Measurements from ENCODE around the gene FAM117B.
"Not testable (repeated sequence)": the region's sequence is repeated elsewhere in the genome, so short reads cannot be mapped to it uniquely, and the experiment has no call there.

FAM117B gene

DNA sequence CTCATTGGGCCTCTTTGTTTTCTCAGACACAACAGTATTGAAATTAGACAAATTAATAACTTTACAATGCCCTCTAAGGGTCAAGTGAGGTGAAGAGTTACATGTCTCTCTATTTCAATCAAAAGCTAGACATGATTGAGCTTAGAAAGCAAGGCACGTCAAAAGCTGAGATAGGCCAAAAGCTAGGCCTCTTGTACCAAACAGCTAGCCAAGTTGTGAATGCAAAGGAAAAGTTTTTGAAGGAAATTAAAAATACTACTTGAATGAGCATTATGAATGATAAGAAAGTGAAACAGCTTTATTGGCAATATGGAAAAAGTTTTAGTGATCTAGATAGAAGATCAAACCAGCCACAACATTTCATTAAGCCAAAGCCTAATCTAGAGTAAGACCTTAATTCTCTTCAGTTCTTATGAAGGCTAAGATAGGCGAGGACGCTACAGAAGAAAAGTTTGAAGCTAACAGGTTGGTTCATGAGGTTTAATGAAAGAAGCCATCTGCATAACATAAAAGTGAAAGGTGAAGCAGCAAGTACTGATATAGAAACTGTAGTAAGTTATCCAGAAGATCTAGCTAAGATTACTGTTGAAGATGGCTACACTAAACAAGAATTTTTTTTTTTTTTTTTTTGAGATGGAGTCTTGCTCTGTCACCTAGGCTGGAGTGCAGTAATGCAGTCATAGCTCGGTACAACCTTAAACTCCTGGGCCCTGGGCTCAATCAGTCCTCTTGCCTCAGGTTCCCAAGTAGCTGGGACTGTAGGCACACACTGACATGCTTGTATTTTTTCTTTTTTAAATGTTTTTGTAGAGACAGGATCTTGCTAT, 65.5 kb downstream of the FAM117B start:
- H3K4me3 ChIP-seq (IDR thresholded peaks at IDR 0.05; ENCODE audit: insufficient read depth, low read depth, low read length): no peak overlapping the region
- no peaks in the 10 kb centered on the region for H4K20me1 ChIP-seq (ENCODE audit: insufficient read depth)
- H3K27me3 ChIP-seq (ENCODE audit: insufficient read depth, low read depth): no peaks in the 10 kb centered on the region
- no peaks in the 10 kb centered on the region for H3K4me1 ChIP-seq (ENCODE audit: low read depth, poor library complexity, severe bottlenecking)
- H2AFZ ChIP-seq (ENCODE audit: low read depth): no peak overlapping the region
- TF ChIP-seq, protein P1, sequence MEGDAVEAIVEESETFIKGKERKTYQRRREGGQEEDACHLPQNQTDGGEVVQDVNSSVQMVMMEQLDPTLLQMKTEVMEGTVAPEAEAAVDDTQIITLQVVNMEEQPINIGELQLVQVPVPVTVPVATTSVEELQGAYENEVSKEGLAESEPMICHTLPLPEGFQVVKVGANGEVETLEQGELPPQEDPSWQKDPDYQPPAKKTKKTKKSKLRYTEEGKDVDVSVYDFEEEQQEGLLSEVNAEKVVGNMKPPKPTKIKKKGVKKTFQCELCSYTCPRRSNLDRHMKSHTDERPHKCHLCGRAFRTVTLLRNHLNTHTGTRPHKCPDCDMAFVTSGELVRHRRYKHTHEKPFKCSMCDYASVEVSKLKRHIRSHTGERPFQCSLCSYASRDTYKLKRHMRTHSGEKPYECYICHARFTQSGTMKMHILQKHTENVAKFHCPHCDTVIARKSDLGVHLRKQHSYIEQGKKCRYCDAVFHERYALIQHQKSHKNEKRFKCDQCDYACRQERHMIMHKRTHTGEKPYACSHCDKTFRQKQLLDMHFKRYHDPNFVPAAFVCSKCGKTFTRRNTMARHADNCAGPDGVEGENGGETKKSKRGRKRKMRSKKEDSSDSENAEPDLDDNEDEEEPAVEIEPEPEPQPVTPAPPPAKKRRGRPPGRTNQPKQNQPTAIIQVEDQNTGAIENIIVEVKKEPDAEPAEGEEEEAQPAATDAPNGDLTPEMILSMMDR (conservative IDR thresholded peaks at IDR 0.05; ENCODE audit: low read depth, low read length): no peak
- no peak overlapping the region for H3K27ac ChIP-seq
- H3K4me2 ChIP-seq: no peak overlapping the region
- no peaks in the 10 kb centered on the region for H3K79me2 ChIP-seq (ENCODE audit: insufficient read depth, low read depth)
- H3K36me3 ChIP-seq (ENCODE audit: insufficient read depth): no peaks in the 10 kb centered on the region
- no peak overlapping the region for H3K9ac ChIP-seq

DNA sequence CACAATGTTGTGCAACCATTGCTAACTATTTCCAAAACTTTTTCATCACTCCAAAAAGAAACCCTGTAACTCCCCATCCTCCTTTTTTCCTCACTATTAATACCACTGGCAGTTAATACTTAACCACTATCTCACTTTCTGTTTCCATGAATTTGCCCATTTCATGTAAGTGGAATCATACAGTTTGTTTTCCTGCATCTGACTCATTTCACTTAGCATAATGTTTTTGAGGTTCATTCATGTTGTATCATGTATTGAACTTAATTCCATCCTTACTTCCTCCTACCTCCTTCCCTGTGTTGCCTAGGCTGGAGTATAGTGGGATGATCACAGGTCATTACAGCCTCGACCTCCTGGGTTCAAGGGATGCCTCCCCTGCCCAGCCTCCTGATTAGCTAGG, 68.3 kb downstream of the FAM117B start:
- H3K36me3 ChIP-seq (ENCODE audit: insufficient read depth): no peaks in the 10 kb centered on the region
- TF ChIP-seq, protein P1 (conservative IDR thresholded peaks at IDR 0.05; ENCODE audit: low read depth, low read length): no peak
- H3K27ac ChIP-seq: no peak overlapping the region
- no peak overlapping the region for H3K4me3 ChIP-seq (IDR thresholded peaks at IDR 0.05; ENCODE audit: insufficient read depth, low read depth, low read length)
- no peak overlapping the region for H2AFZ ChIP-seq (ENCODE audit: low read depth)
- no peak overlapping the region for H3K9ac ChIP-seq
- no peaks in the 10 kb centered on the region for H3K79me2 ChIP-seq (ENCODE audit: insufficient read depth, low read depth)
- no peaks in the 10 kb centered on the region for H3K4me1 ChIP-seq (ENCODE audit: low read depth, poor library complexity, severe bottlenecking)
- H4K20me1 ChIP-seq (ENCODE audit: insufficient read depth): no peaks in the 10 kb centered on the region
- no peak overlapping the region for H3K4me2 ChIP-seq
- H3K27me3 ChIP-seq (ENCODE audit: insufficient read depth, low read depth): no peaks in the 10 kb centered on the region

DNA sequence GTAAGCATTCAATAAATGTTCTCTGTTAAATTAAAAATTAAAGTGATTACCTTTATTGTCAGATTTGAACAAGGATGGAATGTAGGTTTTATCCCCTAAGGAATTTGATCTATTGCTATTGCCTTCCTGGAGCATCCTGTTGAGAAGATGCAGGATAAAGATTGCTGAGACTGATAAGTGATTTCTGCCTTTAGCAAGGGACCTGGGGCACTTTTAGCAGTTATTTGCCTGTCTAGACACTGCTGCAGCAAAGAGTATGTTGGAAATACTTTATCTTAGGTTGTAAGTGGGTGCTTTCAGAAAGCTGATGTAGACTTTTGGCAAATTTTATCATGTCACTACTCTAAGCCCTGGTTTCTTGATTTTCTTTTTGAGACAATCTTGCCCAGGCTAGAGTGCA, 69.5 kb downstream of the FAM117B start:
- Histone ChIP-seq H3K4me3 (IDR thresholded peaks at IDR 0.05; ENCODE audit: insufficient read depth, low read depth, low read length) (no peak overlapping the region), H4K20me1 (ENCODE audit: insufficient read depth) (no peaks in the 10 kb centered on the region), H3K79me2 (ENCODE audit: insufficient read depth, low read depth) (no peaks in the 10 kb centered on the region), H2AFZ (ENCODE audit: low read depth) (no peak overlapping the region), H3K9ac (no peak overlapping the region), H3K27me3 (ENCODE audit: insufficient read depth, low read depth) (no peaks in the 10 kb centered on the region), H3K36me3 (ENCODE audit: insufficient read depth) (no peaks in the 10 kb centered on the region), H3K27ac (no peak overlapping the region), H3K4me2 (no peak overlapping the region), H3K4me1 (ENCODE audit: low read depth, poor library complexity, severe bottlenecking) (no peaks in the 10 kb centered on the region)
- TF ChIP-seq, protein P1 (conservative IDR thresholded peaks at IDR 0.05; ENCODE audit: low read depth, low read length): no peak

DNA sequence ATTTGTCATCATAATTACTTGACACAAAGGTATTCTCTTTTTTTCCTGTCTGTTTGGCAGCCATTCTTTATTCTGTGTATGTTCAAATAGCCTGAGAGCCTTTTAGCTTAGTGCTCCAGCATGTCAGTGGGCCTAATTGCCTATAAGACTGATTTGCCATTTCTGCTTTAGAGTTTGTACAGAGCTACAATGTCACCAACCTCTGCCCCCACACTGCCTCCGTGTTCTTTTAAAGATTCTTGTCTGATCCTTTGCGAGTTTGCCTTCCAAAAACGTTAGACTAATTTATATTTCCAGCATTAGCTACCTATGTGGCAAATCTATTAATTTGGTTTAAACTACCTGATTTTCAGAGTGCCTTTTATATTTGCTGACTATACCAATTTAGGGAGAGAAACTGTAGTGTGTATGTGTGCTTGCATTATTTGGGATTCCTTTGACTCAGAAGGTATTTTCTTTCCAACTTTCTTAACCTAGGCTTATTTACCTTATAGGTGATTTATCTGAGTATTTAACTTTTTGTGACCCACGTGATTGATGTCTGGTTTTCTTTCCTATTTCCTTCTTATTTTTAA, 70.8 kb downstream of the FAM117B start:
- H2AFZ ChIP-seq (ENCODE audit: low read depth): no peak overlapping the region
- H3K4me3 ChIP-seq (IDR thresholded peaks at IDR 0.05; ENCODE audit: insufficient read depth, low read depth, low read length): no peak overlapping the region
- H3K36me3 ChIP-seq (ENCODE audit: insufficient read depth): no peaks in the 10 kb centered on the region
- H3K4me1 ChIP-seq (ENCODE audit: low read depth, poor library complexity, severe bottlenecking): no peaks in the 10 kb centered on the region
- no peak overlapping the region for H3K4me2 ChIP-seq
- TF ChIP-seq, protein P1 (conservative IDR thresholded peaks at IDR 0.05; ENCODE audit: low read depth, low read length): no peak
- H3K27ac ChIP-seq: no peak overlapping the region
- no peaks in the 10 kb centered on the region for H4K20me1 ChIP-seq (ENCODE audit: insufficient read depth)
- H3K9ac ChIP-seq: no peak overlapping the region
- H3K79me2 ChIP-seq (ENCODE audit: insufficient read depth, low read depth): no peaks in the 10 kb centered on the region
- no peaks in the 10 kb centered on the region for H3K27me3 ChIP-seq (ENCODE audit: insufficient read depth, low read depth)

DNA sequence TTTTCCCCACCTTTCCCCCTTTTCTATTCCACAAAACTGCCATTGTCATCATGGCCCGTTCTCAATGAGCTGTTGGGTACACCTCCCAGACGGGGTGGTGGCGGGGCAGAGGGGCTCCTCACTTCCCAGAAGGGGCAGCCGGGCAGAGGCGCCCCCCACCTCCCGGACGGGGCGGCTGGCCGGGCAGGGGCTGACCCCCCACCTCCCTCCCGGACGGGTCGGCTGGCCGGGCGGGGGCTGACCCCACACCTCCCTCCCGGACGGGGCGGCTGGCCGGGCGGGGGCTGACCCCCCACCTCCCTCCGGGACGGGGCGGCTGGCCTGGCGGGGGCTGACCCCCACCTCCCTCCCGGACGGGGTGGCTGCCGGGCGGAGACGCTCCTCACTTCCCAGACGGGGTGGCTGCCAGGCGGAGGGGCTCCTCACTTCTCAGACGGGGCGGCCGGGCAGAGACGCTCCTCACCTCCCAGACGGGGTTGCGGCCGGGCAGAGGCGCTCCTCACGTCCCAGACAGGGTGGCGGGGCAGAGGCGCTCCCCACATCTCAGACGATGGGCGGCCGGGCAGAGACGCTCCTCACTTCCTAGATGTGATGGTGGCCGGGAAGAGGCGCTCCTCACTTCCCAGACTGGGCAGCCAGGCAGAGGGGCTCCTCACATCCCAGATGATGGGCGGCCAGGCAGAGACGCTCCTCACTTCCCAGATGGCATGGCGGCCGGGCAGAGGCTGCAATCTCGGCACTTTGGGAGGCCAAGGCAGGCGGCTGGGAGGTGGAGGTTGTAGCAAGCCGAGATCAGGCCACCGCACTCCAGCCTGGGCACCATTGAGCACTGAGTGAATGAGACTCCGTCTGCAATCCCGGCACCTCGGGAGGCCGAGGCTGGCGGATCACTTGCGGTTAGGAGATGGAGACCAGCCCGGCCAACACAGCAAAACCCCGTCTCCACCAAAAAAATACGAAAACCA, 80.5 kb downstream of the FAM117B start:
- not testable (repeated sequence) for H4K20me1 ChIP-seq (ENCODE audit: insufficient read depth); H2AFZ ChIP-seq (ENCODE audit: low read depth); H3K4me1 ChIP-seq (ENCODE audit: low read depth, poor library complexity, severe bottlenecking); H3K27me3 ChIP-seq (ENCODE audit: insufficient read depth, low read depth); H3K79me2 ChIP-seq (ENCODE audit: insufficient read depth, low read depth); H3K9ac ChIP-seq; H3K4me3 ChIP-seq (IDR thresholded peaks at IDR 0.05; ENCODE audit: insufficient read depth, low read depth, low read length); H3K36me3 ChIP-seq (ENCODE audit: insufficient read depth); H3K4me2 ChIP-seq; H3K27ac ChIP-seq
